Adrenal gland (tissue), 12 donors: ENCODE measurements around the gene BTBD19. TPM values are rescaled to one million over a fixed set of nuclear protein-coding genes. Genes with fewer than 3 reads are reported as not detected.

ENCODE experiments used
- DNase-seq, 7 donors: peaks; one replicate each; pipeline ENCODE4 v3.0.0-alpha.2; 2019 to 2020
- H3K27ac ChIP-seq, 5 donors: fragments of 200-600 bp; sonication (generic) in 4 of 5; 1 replicate in 3 of 5; 2 replicates in 2 of 5; pipeline versions ENCODE4 v1.5.1 to v1.8.0; 2016 to 2020; ENCODE audit warnings: mild to moderate bottlenecking in 1 of 5
- H3K27me3 ChIP-seq: fragments of 200-600 bp; 2 replicates; pipeline ENCODE4 v1.8.0; 2021
- H3K36me3 ChIP-seq, 2 donors: fragments of 200-600 bp; replicated peaks in 1 of 2; 1 replicate in 1 of 2; 2 replicates in 1 of 2; pipeline versions ENCODE4 v1.5.1 to v1.8.0; 2018 to 2022
- H3K4me1 ChIP-seq, 2 donors: fragments of 200-600 bp; replicated peaks in 1 of 2; 1 replicate in 1 of 2; 2 replicates in 1 of 2; pipeline versions ENCODE4 v1.5.1 to v1.8.0; 2018 to 2021
- H3K4me3 ChIP-seq, 4 donors: fragments of 200-600 bp; sonication (generic) in 3 of 4; one replicate each; pipeline ENCODE4 v1.5.1; 2016 to 2018
- H3K9me3 ChIP-seq, 3 donors: fragments of 200-600 bp; sonication (generic) in 1 of 3; replicated peaks in 1 of 3; 1 replicate in 2 of 3; 2 replicates in 1 of 3; pipeline versions ENCODE4 v1.5.1 to v1.8.0; 2016 to 2021
- CTCF ChIP-seq, 6 experiments: fragments of 450-650 bp in 4 of 6; fragments of 200-600 bp in 2 of 6; sonication (generic) in 1 of 6; IDR thresholded peaks; 1 replicate in 5 of 6; 2 replicates in 1 of 6; pipeline versions ENCODE4 v1.5.1 to v1.8.0; 2016 to 2021; ENCODE audit warnings: antibody characterized with exemption in 6 of 6, mild to moderate bottlenecking in 2 of 6, moderate library complexity in 1 of 6
- POLR2A ChIP-seq, 2 donors: fragments of 450-650 bp; IDR thresholded peaks; one replicate each; pipeline ENCODE4 v1.6.1; 2017; ENCODE audit warnings: antibody characterized with exemption in 2 of 2, mild to moderate bottlenecking in 2 of 2, moderate library complexity in 1 of 2
- WGBS, 4 donors: extraction: QIAGEN DNeasy Blood & Tissue Kit in 2 of 4; methylation state at CpG; one replicate each; pipeline versions ENCODE4 v1.1.5 to v1.1.7; 2013 to 2017; 5-methylcytosine and 5-hydroxymethylcytosine counted together
- intact Hi-C, 2 donors: fragments of 100-400 bp; cut with DNase I; formaldehyde crosslinking; loops; one replicate each; pipeline versions ENCODE4 v1.14.1 to v1.15.0; 2022 to 2023
- polyA plus RNA-seq, 3 donors: library from polyadenylated mRNA; stranded (reverse); fragments of 200-250 nt in 2 of 3; fragments of 350-450 nt in 1 of 3; fragmentation: Illumina TruSeq in 1 of 3; extraction: RNeasy Lipid Tissue Mini Kit (QIAGEN cat#74804) in 1 of 3; gene quantifications; one replicate each; pipeline ENCODE4 v1.2.3, GENCODE V29; 2013 to 2014
- total RNA-seq, 9 donors: library from RNA; depleted of rRNA in 4 of 9; stranded (reverse); fragments of >200 nt in 4 of 9; fragments of 120-200 nt in 1 of 9; fragmentation: NEBNext Ultra II Directional in 1 of 9; extraction: Animal tissue kit (Norgen Biotek cat#: 25700) in 1 of 9; gene quantifications; one replicate each; pipeline versions ENCODE4 v1.1.0 to v1.2.4, GENCODE V29; 2013 to 2023
- donor health status: healthy with polysubstance abuse.
- donor health status: Bipolar disorder and iron deficiency.
- donor health status: DM: yes; HTN: yes; CAD: no.
- donor health status: DM: no; HTN: no; CAD: no.
- donor health status: DM: no; HTN: no; CAD: no.
- donor health status: DM: yes; HTN: yes; CAD: no.

The BTBD19 gene
- total and polyA plus RNA-seq, 12 donors: 4.8 to 67.2 (median 21.3) TPM

- no peaks in the 10 kb centered on the region for H3K27me3 ChIP-seq
- 46 to 61% (median 57%) methylated on average over 14 of the region's 14 CpGs for WGBS, 4 donors
- no peak for TF ChIP-seq POLR2A (IDR thresholded peaks at IDR 0.05)
- no peak for TF ChIP-seq CTCF (IDR thresholded peaks at IDR 0.05)
- H3K36me3 ChIP-seq: peaks cover 0 to 48% of the 10 kb centered on the region in 2 donors
- intact Hi-C loops: loop anchor here in 1 of 2 donors (5.0 kb wide), 1 partner anchor 35 kb away; no protein-coding TSS in a partner anchor
- H3K9me3 ChIP-seq: no peaks in the 10 kb centered on the region
- no peak for DNase-seq
- peaks cover 21 to 33% of the 10 kb centered on the region in 2 donors for H3K4me1 ChIP-seq
- peak overlapping the region in 3 of 5 donors; percentile 94 to 98 (median 97) for H3K27ac ChIP-seq
- H3K4me3 ChIP-seq: peak overlapping the region in 1 of 4 donors; percentile 84
Measured at GRCh38 chr1:44777547-44777946, 30.8 kb upstream of the BTBD19 start.

GRCh38 chr1:44777969-44778635 lies 30.2 kb upstream of the BTBD19 start:
- Histone ChIP-seq H3K4me1 (peaks cover 21 to 33% of the 10 kb centered on the region in 2 donors), H3K9me3 (no peaks in the 10 kb centered on the region), H3K27me3 (no peaks in the 10 kb centered on the region), H3K36me3 (peaks cover 0 to 48% of the 10 kb centered on the region in 2 donors), H3K27ac (peak overlapping the region in 3 of 5 donors; percentile 14 to 97 (median 94)), H3K4me3 (peak overlapping the region in 1 of 4 donors; percentile 84)
- intact Hi-C loops: loop anchor here in 1 of 2 donors (5.0 kb wide), 1 partner anchor 36 kb away; no protein-coding TSS in a partner anchor
- WGBS, 4 donors: 42 to 49% (median 45%) methylated on average over 13 of the region's 13 CpGs
- DNase-seq: no peak
- no peak for TF ChIP-seq POLR2A (IDR thresholded peaks at IDR 0.05)
- TF ChIP-seq CTCF (IDR thresholded peaks at IDR 0.05): no peak

- Histone ChIP-seq H3K9me3 (no peaks in the 10 kb centered on the region), H3K27ac (no peak overlapping the region), H3K27me3 (no peaks in the 10 kb centered on the region), H3K4me1 (peaks cover 26 to 37% of the 10 kb centered on the region in 2 donors), H3K4me3 (no peak overlapping the region), H3K36me3 (peaks cover 0 to 48% of the 10 kb centered on the region in 2 donors)
- intact Hi-C loops: loop anchor here in 1 of 2 donors (5.0 kb wide), 1 partner anchor 37 kb away; no protein-coding TSS in a partner anchor
- TF ChIP-seq CTCF (IDR thresholded peaks at IDR 0.05) (no peak), POLR2A (IDR thresholded peaks at IDR 0.05) (no peak)
- no peak for DNase-seq
- 84 to 95% (median 92%) methylated on average over 6 of the region's 6 CpGs for WGBS, 4 donors
Measured at GRCh38 chr1:44778705-44779576, 29.4 kb upstream of the BTBD19 start.

GRCh38 chr1:44780583-44781121 lies 27.7 kb upstream of the BTBD19 start:
- 93 to 97% (median 94%) methylated on average over 14 of the region's 14 CpGs for WGBS, 4 donors
- Histone ChIP-seq H3K9me3 (no peaks in the 10 kb centered on the region), H3K27me3 (no peaks in the 10 kb centered on the region), H3K4me1 (peaks cover 28 to 41% of the 10 kb centered on the region in 2 donors), H3K4me3 (no peak overlapping the region), H3K36me3 (peaks cover 0 to 48% of the 10 kb centered on the region in 2 donors), H3K27ac (no peak overlapping the region)
- no peak for DNase-seq
- intact Hi-C loops: loop anchor here in 1 of 2 donors (10.0 kb wide), 1 partner anchor 46 kb away; the partner anchor contains the start of genes KIF2C and RNU5D-1
- TF ChIP-seq CTCF (IDR thresholded peaks at IDR 0.05) (no peak), POLR2A (IDR thresholded peaks at IDR 0.05) (no peak)
